Muscle of leg (tissue), 11 donors: Measurements from ENCODE around the gene LINGO4. TPM values are rescaled to one million over a fixed set of nuclear protein-coding genes. Genes with fewer than 3 reads are reported as not detected.
A peak's percentile ranks its signal among the peaks of the same experiment; 100 is the strongest.

ENCODE experiments used
- DNase-seq: peaks from one replicate; pipeline ENCODE4 v3.0.0; 2013
- H3K27ac ChIP-seq: one replicate; pipeline ENCODE4 v1.5.1; 2013; ENCODE audit warnings: mild to moderate bottlenecking, low read length, control low read depth
- H3K27me3 ChIP-seq: one replicate; pipeline ENCODE4 v1.6.1; 2013; ENCODE audit warnings: low read length; ENCODE audit not compliant: control insufficient read depth, insufficient read depth
- H3K36me3 ChIP-seq: one replicate; pipeline ENCODE4 v1.6.1; 2013; ENCODE audit warnings: low read length; ENCODE audit not compliant: control insufficient read depth, insufficient read depth
- H3K4me1 ChIP-seq: one replicate; pipeline ENCODE4 v1.6.1; 2013; ENCODE audit warnings: low read length; ENCODE audit not compliant: control insufficient read depth, insufficient read depth
- H3K4me3 ChIP-seq: one replicate; pipeline ENCODE4 v1.5.1; 2013; ENCODE audit warnings: low read length, control low read depth
- H3K9me3 ChIP-seq: replicated peaks from 2 replicates; pipeline ENCODE4 v1.6.1; 2013; ENCODE audit warnings: low read depth, low read length; ENCODE audit not compliant: control insufficient read depth
- WGBS: methylation state at CpG from one replicate; pipeline ENCODE4 v1.1.5; 2013; ENCODE audit warnings: missing lambda C conversion rate; ENCODE audit not compliant: insufficient coverage; 5-methylcytosine and 5-hydroxymethylcytosine counted together
- polyA plus RNA-seq, 8 donors: library from polyadenylated mRNA; unstranded; fragments of 120-200 nt; gene quantifications; one replicate each; pipeline versions ENCODE4 v1.2.1 to v1.2.3, GENCODE V29; 2013; ENCODE audit warnings: inconsistent platforms in 1 of 8, low replicate concordance in 1 of 8; ENCODE audit not compliant: insufficient read length in 8 of 8, insufficient read depth in 1 of 8
- total RNA-seq: library from RNA; stranded (reverse); fragments of 120-200 nt; gene quantifications from one replicate; pipeline ENCODE4 v1.2.4, GENCODE V29; 2013

The LINGO4 gene
- total and polyA plus RNA-seq, 9 donors: 0.09 to 0.42 (median 0.23) TPM

- H3K4me1 ChIP-seq: peaks cover 43% of the 10 kb centered on the region
- no peak for DNase-seq
- no peaks in the 10 kb centered on the region for H3K9me3 ChIP-seq
- peak overlapping the region; percentile 66 for H3K27ac ChIP-seq
- H3K36me3 ChIP-seq: no peaks in the 10 kb centered on the region
- no peak overlapping the region for H3K4me3 ChIP-seq
- WGBS: 17% methylated on average over 5 of the region's 21 CpGs
- H3K27me3 ChIP-seq: peaks cover 2% of the 10 kb centered on the region
These were observed 20.8 kb upstream of the LINGO4 start for GRCh38 chr1:151825751-151826660.

GRCh38 chr1:151825204-151825603 is 20.0 kb upstream of the LINGO4 start:
- peaks cover 39% of the 10 kb centered on the region for H3K4me1 ChIP-seq
- peaks cover 2% of the 10 kb centered on the region for H3K27me3 ChIP-seq
- 87% methylated on average over 7 of the region's 9 CpGs for WGBS
- H3K4me3 ChIP-seq: no peak overlapping the region
- DNase-seq: peak; percentile 56
- H3K9me3 ChIP-seq: no peaks in the 10 kb centered on the region
- peak overlapping the region; percentile 66 for H3K27ac ChIP-seq
- no peaks in the 10 kb centered on the region for H3K36me3 ChIP-seq

- Histone ChIP-seq H3K4me3 (no peak overlapping the region), H3K27ac (no peak overlapping the region), H3K4me1 (peaks cover 29% of the 10 kb centered on the region), H3K27me3 (peaks cover under 1% of the 10 kb centered on the region), H3K36me3 (no peaks in the 10 kb centered on the region), H3K9me3 (no peaks in the 10 kb centered on the region)
- WGBS: 79% methylated on average over 7 of the region's 8 CpGs
- DNase-seq: no peak
These were observed 18.0 kb upstream of the LINGO4 start for GRCh38 chr1:151823175-151823574.

- WGBS: 17% methylated on average over 2 of the region's 7 CpGs
- Histone ChIP-seq H3K27me3 (no peaks in the 10 kb centered on the region), H3K4me1 (peaks cover 31% of the 10 kb centered on the region), H3K4me3 (no peak overlapping the region), H3K9me3 (no peaks in the 10 kb centered on the region), H3K27ac (no peak overlapping the region), H3K36me3 (no peaks in the 10 kb centered on the region)
- no peak for DNase-seq
These were observed 17.2 kb upstream of the LINGO4 start for GRCh38 chr1:151822404-151822803.

- Histone ChIP-seq H3K9me3 (no peaks in the 10 kb centered on the region), H3K4me1 (peaks cover 38% of the 10 kb centered on the region), H3K27ac (no peak overlapping the region), H3K36me3 (peaks cover 2% of the 10 kb centered on the region), H3K27me3 (no peaks in the 10 kb centered on the region), H3K4me3 (no peak overlapping the region)
- WGBS: no CpG with 5 or more reads among the region's 2 CpGs
- no peak for DNase-seq
These were observed 15.7 kb upstream of the LINGO4 start for GRCh38 chr1:151820940-151821339.

- no peak for DNase-seq
- Histone ChIP-seq H3K9me3 (no peaks in the 10 kb centered on the region), H3K36me3 (peaks cover 2% of the 10 kb centered on the region), H3K4me1 (peaks cover 34% of the 10 kb centered on the region), H3K27ac (no peak overlapping the region), H3K27me3 (no peaks in the 10 kb centered on the region), H3K4me3 (no peak overlapping the region)
- WGBS: 77% methylated on average over 4 of the region's 7 CpGs
These were observed 14.9 kb upstream of the LINGO4 start for GRCh38 chr1:151819976-151820623.

- no peak for DNase-seq
- 89% methylated on average over 10 of the region's 12 CpGs for WGBS
- no peaks in the 10 kb centered on the region for H3K27me3 ChIP-seq
- H3K4me1 ChIP-seq: peaks cover 31% of the 10 kb centered on the region
- H3K36me3 ChIP-seq: peaks cover 2% of the 10 kb centered on the region
- no peak overlapping the region for H3K4me3 ChIP-seq
- no peaks in the 10 kb centered on the region for H3K9me3 ChIP-seq
- no peak overlapping the region for H3K27ac ChIP-seq
These were observed 14.1 kb upstream of the LINGO4 start for GRCh38 chr1:151819227-151819835.

- WGBS: 24% methylated on average over 6 of the region's 7 CpGs
- no peak overlapping the region for H3K4me3 ChIP-seq
- H3K36me3 ChIP-seq: peaks cover 2% of the 10 kb centered on the region
- H3K4me1 ChIP-seq: peaks cover 26% of the 10 kb centered on the region
- peak; percentile 60 for DNase-seq
- peak overlapping the region; percentile 3 for H3K27ac ChIP-seq
- no peaks in the 10 kb centered on the region for H3K27me3 ChIP-seq
- no peaks in the 10 kb centered on the region for H3K9me3 ChIP-seq
These were observed 12.1 kb upstream of the LINGO4 start for GRCh38 chr1:151817353-151817730.

GRCh38 chr1:151816548-151817352 is 11.5 kb upstream of the LINGO4 start:
- Histone ChIP-seq H3K27me3 (no peaks in the 10 kb centered on the region), H3K27ac (no peak overlapping the region), H3K4me3 (no peak overlapping the region), H3K4me1 (peaks cover 26% of the 10 kb centered on the region), H3K36me3 (peaks cover 2% of the 10 kb centered on the region), H3K9me3 (no peaks in the 10 kb centered on the region)
- WGBS: 89% methylated on average over 13 of the region's 26 CpGs
- DNase-seq: no peak
